Cardiac muscle cell (in vitro differentiated cells and primary cell): Measurements from ENCODE around the gene RANBP1. TPM values are rescaled to one million over a fixed set of nuclear protein-coding genes. Genes with fewer than 3 reads are reported as not detected.
"Not testable (repeated sequence)": the region's sequence is repeated elsewhere in the genome, so short reads cannot be mapped to it uniquely, and the experiment has no call there.

ENCODE experiments used
- DNase-seq, 2 donors: peaks; one replicate each; pipeline versions ENCODE4 v3.0.0 to v3.0.0-alpha.2; 2010 to 2017; ENCODE audit warnings: low read depth in 1 of 2, low spot score in 1 of 2
- H3K27ac ChIP-seq: fragments of 200-600 bp; sonication (generic); 2 replicates; pipeline ENCODE4 v1.5.1; 2016
- H3K27me3 ChIP-seq: fragments of 200-600 bp; sonication (generic); 2 replicates; pipeline ENCODE4 v1.6.0; 2016; ENCODE audit warnings: control low read depth
- H3K36me3 ChIP-seq: fragments of 200-600 bp; sonication (generic); 2 replicates; pipeline ENCODE4 v1.5.1; 2016; ENCODE audit warnings: control low read depth
- H3K4me1 ChIP-seq: fragments of 200-600 bp; sonication (generic); 2 replicates; pipeline ENCODE4 v1.8.1; 2017; ENCODE audit warnings: low read depth, mild to moderate bottlenecking, mixed run types
- H3K4me3 ChIP-seq: fragments of 200-600 bp; sonication (generic); 2 replicates; pipeline ENCODE4 v1.5.1; 2016; ENCODE audit warnings: mild to moderate bottlenecking
- H3K9me3 ChIP-seq: fragments of 200-600 bp; sonication (generic); 2 replicates; pipeline ENCODE4 v1.5.1; 2017; ENCODE audit warnings: low read depth, mild to moderate bottlenecking, control low read depth
- CTCF ChIP-seq: IDR thresholded peaks from 2 replicates; pipeline ENCODE4 v1.5.1; 2012; ENCODE audit warnings: low read depth, mild to moderate bottlenecking, low read length
- polyA plus RNA-seq: library from polyadenylated mRNA; unstranded; fragments of >200 nt; fragmentation: Nextera tagmentation; extraction: Ambion mirVana; gene quantifications from 2 replicates; pipeline ENCODE4 v1.2.1, GENCODE V29; 2016
- total RNA-seq: library from RNA; depleted of rRNA; stranded (reverse); fragments of >200 nt; gene quantifications from 2 replicates; pipeline ENCODE4 v1.2.3, GENCODE V29; 2016

RANBP1 gene
- total RNA-seq: 252 and 373 TPM in 2 replicates
- polyA plus RNA-seq: 222 and 271 TPM in 2 replicates

GRCh38 chr22:20115691-20116375 is at the start of gene RANBP1:
Gene RANBP1 (plus strand): TSS chr22:20116104. CDS start chr22:20116185, 81 bp downstream.
- no peaks in the 10 kb centered on the region for H3K27me3 ChIP-seq
- H3K4me1 ChIP-seq: peaks cover 10% of the 10 kb centered on the region
- peaks cover 15% of the 10 kb centered on the region for H3K36me3 ChIP-seq
- H3K27ac ChIP-seq: peak within 1 kb of the TSS; percentile 82
- no peak for DNase-seq
- peak within 1 kb of the TSS; percentile 85 for H3K4me3 ChIP-seq
- no peak for TF ChIP-seq CTCF
- no peaks in the 10 kb centered on the region for H3K9me3 ChIP-seq

DNA sequence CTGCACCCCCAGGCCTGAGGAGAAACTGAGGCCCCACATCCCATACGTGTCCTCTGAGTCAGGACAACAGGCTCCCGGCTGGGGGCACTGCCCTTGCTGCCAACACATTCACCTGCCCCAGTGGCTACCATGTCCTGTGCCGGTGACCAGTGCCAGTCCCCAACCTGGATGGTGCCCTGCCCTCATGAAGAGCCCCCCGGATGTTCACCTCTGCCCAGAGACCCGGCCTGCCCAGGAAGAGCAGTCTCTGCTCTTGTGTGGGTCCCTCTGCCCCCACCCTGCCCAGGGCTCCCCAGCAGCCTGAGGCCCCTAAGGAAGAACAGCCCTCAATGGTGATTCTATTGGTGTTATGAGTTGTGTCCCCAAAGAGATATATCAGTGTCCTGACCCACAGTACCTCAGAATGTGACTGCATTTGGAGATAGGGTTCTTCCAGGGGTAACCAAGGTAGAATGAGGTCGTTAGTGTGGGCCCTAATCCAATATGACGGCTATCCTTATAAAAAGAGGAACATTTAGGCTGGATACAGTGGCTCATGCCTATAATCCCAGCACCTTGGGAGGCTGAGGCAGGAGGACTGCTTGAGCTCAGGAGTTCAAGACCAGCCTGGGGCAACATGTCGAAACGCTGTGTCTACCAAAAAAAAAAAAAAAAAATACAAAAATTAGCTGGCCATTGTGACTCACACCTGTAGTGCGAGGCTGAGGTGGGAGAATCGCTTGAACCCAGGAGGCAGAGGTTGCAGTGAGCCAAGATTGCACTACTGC is 49.1 kb upstream of the RANBP1 start:
- no peak for DNase-seq
- no peaks in the 10 kb centered on the region for H3K9me3 ChIP-seq
- H3K4me1 ChIP-seq: no peaks in the 10 kb centered on the region
- no peak overlapping the region for H3K27ac ChIP-seq
- no peaks in the 10 kb centered on the region for H3K27me3 ChIP-seq
- no peaks in the 10 kb centered on the region for H3K36me3 ChIP-seq
- no peak overlapping the region for H3K4me3 ChIP-seq
- TF ChIP-seq CTCF: no peak

- not testable (repeated sequence) for H3K27ac ChIP-seq, H3K4me3 ChIP-seq, H3K27me3 ChIP-seq, DNase-seq, H3K4me1 ChIP-seq, H3K36me3 ChIP-seq, H3K9me3 ChIP-seq
These were observed 48.6 kb upstream of the RANBP1 start for GRCh38 chr22:20067384-20067682.

DNA sequence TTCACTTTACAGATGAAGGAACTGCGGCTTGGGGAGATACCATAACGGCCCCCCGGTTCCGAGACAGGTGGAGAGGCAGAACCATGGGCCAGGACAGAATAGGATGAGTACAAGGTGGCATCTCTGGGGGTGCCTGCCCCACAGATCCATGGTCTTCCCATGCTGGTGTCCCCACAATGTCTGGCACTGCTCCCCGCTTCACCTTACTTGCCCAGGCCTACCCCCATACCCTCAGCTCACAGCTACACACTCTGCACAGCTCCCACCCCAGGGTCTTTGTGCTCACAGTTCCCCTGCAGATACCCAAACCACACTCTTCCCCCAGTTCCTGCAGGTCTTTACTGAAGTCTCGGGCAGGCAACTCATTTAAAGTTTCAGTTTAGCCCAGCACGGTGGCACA is 47.3 kb upstream of the RANBP1 start:
- TF ChIP-seq CTCF: no peak
- no peaks in the 10 kb centered on the region for H3K36me3 ChIP-seq
- DNase-seq: no peak

DNA sequence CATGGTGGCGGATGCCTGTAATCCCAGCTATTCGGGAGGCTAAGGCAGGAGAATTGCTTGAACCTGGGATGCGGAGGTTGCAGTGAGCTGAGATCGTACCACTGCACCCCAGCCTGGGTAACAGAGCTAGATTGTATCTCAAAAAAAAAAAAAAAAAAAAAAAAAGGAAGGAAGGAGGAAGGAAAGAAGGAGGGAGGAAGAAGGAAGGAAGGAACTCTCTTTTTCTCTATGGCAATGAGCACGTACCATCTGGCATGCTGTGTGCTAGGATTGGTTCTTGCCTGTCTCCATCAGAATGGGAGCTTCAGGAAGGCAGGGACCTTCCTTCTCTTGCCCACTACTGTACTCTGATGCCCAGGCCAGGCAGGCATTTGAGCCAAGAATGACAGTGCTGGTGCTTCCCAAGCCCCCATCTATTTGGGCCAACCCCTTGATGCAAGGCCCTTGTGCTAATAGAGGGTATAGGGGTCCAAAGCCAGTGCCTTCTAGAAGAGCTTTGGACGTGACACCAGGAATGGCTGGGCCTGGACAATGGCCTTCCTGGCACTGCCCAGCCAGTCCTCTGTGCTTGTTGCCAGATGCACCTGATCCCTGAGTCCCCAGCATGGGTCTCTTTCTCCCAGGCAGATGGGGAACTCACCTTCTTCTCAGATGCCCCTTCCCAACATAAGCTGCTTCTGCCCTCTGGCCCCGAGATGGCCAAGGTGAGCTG is 46.4 kb upstream of the RANBP1 start:
- no peaks in the 10 kb centered on the region for H3K27me3 ChIP-seq
- no peak overlapping the region for H3K4me3 ChIP-seq
- H3K27ac ChIP-seq: no peak overlapping the region
- H3K36me3 ChIP-seq: no peaks in the 10 kb centered on the region
- DNase-seq: no peak
- no peaks in the 10 kb centered on the region for H3K4me1 ChIP-seq
- no peak for TF ChIP-seq CTCF
- no peaks in the 10 kb centered on the region for H3K9me3 ChIP-seq

More for the DNA sequence above, 47.3 kb upstream of the RANBP1 start:
- Histone ChIP-seq H3K9me3 (no peaks in the 10 kb centered on the region), H3K27me3 (no peaks in the 10 kb centered on the region), H3K27ac (no peak overlapping the region), H3K4me1 (no peaks in the 10 kb centered on the region), H3K4me3 (no peak overlapping the region)
